Smooth muscle cell (in vitro differentiated cells): ENCODE results near the gene TFB1M. TPM values are rescaled to one million over a fixed set of nuclear protein-coding genes. Genes with fewer than 3 reads are reported as not detected.
A peak's percentile ranks its signal among the peaks of the same experiment; 100 is the strongest.

Experiments used
- DNase-seq: peaks from one replicate; lab custom pipeline; 2025; ENCODE audit not compliant: unreplicated experiment; lab: John Stamatoyannopoulos, UW
- H2AFZ ChIP-seq: fragments of 200-600 bp; sonication (generic); 2 replicates; pipeline ENCODE4 v1.6.0; 2016; ENCODE audit warnings: antibody characterized with exemption, low read depth, mild to moderate bottlenecking
- H3F3A ChIP-seq: fragments of 200-600 bp; sonication (generic); 2 replicates; pipeline ENCODE4 v1.6.0; 2017; ENCODE audit warnings: antibody characterized with exemption, low read depth
- H3K27ac ChIP-seq: fragments of 200-600 bp; sonication (generic); 2 replicates; pipeline ENCODE4 v1.5.1; 2016; ENCODE audit warnings: low read depth, mild to moderate bottlenecking
- H3K27me3 ChIP-seq: fragments of 200-600 bp; sonication (generic); 2 replicates; pipeline ENCODE4 v1.6.1; 2016; ENCODE audit warnings: low read depth, mild to moderate bottlenecking
- H3K36me3 ChIP-seq: fragments of 200-600 bp; sonication (generic); 2 replicates; pipeline ENCODE4 v1.5.1; 2016; ENCODE audit warnings: low read depth
- H3K4me1 ChIP-seq: fragments of 200-600 bp; sonication (generic); 2 replicates; pipeline ENCODE4 v1.5.1; 2016; ENCODE audit warnings: low read depth
- H3K4me2 ChIP-seq: fragments of 200-600 bp; sonication (generic); 2 replicates; pipeline ENCODE4 v1.6.0; 2016; ENCODE audit warnings: mild to moderate bottlenecking
- H3K4me3 ChIP-seq: fragments of 200-600 bp; sonication (generic); 2 replicates; pipeline ENCODE4 v1.5.1; 2016; ENCODE audit warnings: mild to moderate bottlenecking
- H3K79me2 ChIP-seq: fragments of 200-600 bp; sonication (generic); 2 replicates; pipeline ENCODE4 v1.6.0; 2016; ENCODE audit warnings: low read depth, mild to moderate bottlenecking
- H3K9ac ChIP-seq: fragments of 200-600 bp; sonication (generic); 2 replicates; pipeline ENCODE4 v1.6.0; 2016; ENCODE audit warnings: low read depth
- H3K9me3 ChIP-seq: fragments of 200-600 bp; sonication (generic); replicated peaks from 2 replicates; pipeline ENCODE4 v1.5.1; 2016; ENCODE audit warnings: low read depth
- H4K20me1 ChIP-seq: fragments of 200-600 bp; sonication (generic); 2 replicates; pipeline ENCODE4 v1.6.0; 2016; ENCODE audit warnings: low read depth
- WGBS: methylation state at CpG from one replicate; pipeline ENCODE4 v1.1.7; 2016; ENCODE audit warnings: low lambda C conversion rate; 5-methylcytosine and 5-hydroxymethylcytosine counted together
- polyA plus RNA-seq: library from polyadenylated mRNA; unstranded; fragments of >200 nt; fragmentation: Nextera tagmentation; extraction: Ambion mirVana; gene quantifications from 2 replicates; pipeline ENCODE4 v1.2.1, GENCODE V29; 2016
- total RNA-seq: library from RNA; depleted of rRNA; stranded (reverse); fragments of >200 nt; gene quantifications from 2 replicates; pipeline ENCODE4 v1.2.3, GENCODE V29; 2014
- TF ChIP-seq, protein P1 (sequence below): fragments of 200-600 bp; sonication (generic); IDR thresholded peaks from 2 replicates; pipeline ENCODE4 v1.5.1; 2017; ENCODE audit warnings: borderline replicate concordance, mild to moderate bottlenecking, antibody characterized with exemption; ENCODE audit not compliant: insufficient read depth, poor library complexity, severe bottlenecking

TFB1M gene
- total and polyA plus RNA-seq, 2 experiments from 2014 or later: 12.1 to 16.9 TPM

- Histone ChIP-seq H3K4me3 (no peak overlapping the region), H3K79me2 (no peaks in the 10 kb centered on the region), H3K36me3 (peaks cover 7% of the 10 kb centered on the region), H3K27me3 (no peaks in the 10 kb centered on the region), H3K4me2 (no peak overlapping the region), H3K27ac (peak overlapping the region; percentile 60), H3F3A (no peaks in the 10 kb centered on the region), H3K4me1 (peaks cover 4% of the 10 kb centered on the region), H2AFZ (no peak overlapping the region), H3K9ac (peak overlapping the region; percentile 14), H4K20me1 (no peaks in the 10 kb centered on the region), H3K9me3 (no peaks in the 10 kb centered on the region)
- no peak for DNase-seq
- TF ChIP-seq, protein P1, sequence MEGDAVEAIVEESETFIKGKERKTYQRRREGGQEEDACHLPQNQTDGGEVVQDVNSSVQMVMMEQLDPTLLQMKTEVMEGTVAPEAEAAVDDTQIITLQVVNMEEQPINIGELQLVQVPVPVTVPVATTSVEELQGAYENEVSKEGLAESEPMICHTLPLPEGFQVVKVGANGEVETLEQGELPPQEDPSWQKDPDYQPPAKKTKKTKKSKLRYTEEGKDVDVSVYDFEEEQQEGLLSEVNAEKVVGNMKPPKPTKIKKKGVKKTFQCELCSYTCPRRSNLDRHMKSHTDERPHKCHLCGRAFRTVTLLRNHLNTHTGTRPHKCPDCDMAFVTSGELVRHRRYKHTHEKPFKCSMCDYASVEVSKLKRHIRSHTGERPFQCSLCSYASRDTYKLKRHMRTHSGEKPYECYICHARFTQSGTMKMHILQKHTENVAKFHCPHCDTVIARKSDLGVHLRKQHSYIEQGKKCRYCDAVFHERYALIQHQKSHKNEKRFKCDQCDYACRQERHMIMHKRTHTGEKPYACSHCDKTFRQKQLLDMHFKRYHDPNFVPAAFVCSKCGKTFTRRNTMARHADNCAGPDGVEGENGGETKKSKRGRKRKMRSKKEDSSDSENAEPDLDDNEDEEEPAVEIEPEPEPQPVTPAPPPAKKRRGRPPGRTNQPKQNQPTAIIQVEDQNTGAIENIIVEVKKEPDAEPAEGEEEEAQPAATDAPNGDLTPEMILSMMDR: no peak
- 36% methylated on average over 1 of the region's 1 CpG for WGBS
Measured at GRCh38 chr6:155253337-155253736, 60.9 kb downstream of the TFB1M start.

DNA sequence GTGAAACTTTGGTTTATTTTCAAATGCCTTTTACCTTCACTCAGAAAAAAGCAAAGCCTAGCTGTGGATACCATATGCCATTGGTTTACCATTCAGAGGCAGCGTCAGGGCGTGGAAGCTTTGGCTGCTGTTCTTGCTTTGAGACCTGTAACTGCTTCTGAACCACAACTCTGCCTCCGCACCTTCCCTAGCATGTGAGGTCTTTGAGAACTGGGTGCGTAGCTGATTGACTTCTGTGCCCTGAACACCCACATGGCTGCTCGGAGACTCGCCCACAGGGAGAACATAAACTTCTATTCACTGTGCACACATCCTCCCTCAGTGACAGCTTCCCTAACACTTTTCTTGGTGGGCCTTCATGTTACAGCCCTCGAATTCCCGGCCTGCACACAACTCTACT lies 61.7 kb downstream of the TFB1M start:
- DNase-seq: no peak
- Histone ChIP-seq H3K27me3 (no peaks in the 10 kb centered on the region), H3K36me3 (peaks cover 7% of the 10 kb centered on the region), H3F3A (no peaks in the 10 kb centered on the region), H3K27ac (peak overlapping the region; percentile 60), H3K9me3 (no peaks in the 10 kb centered on the region), H3K79me2 (no peaks in the 10 kb centered on the region), H3K4me1 (peaks cover 4% of the 10 kb centered on the region), H3K4me2 (no peak overlapping the region), H2AFZ (no peak overlapping the region), H3K4me3 (no peak overlapping the region), H4K20me1 (no peaks in the 10 kb centered on the region), H3K9ac (peak overlapping the region; percentile 14)
- 95% methylated on average over 8 of the region's 8 CpGs for WGBS
- TF ChIP-seq, protein P1: no peak

DNA sequence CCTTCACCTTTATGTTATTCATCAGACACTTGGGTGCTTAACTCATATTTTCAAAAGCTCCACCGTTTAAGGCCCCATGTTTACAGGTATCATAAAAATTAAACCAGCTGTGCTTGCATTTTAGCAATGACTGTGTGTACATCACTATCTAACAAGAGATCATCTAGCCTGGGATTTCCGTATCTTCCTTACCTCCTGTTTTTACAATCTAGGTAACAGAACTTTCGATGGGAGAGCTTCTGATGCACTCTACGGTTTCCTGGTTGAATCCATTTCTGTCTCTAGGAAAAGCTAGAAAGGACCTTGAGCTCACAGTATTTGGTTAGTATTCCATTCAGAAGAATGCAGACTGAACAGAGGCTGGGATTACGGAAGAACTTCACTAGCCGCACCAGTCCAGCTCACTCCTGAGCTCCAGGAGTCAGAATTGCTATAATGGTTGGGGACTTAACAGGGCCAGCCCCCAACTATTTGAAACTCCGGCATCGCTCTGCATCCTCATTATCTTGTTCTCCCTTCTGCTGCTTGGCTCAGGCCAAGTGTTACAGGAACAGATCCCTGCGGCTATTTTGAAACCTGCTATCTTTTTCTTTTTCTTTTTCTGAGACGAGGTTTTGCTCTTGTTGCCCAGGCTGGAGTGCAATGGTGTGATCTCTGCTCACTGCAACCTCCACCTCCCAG lies 63.4 kb downstream of the TFB1M start:
- Histone ChIP-seq H3K79me2 (no peaks in the 10 kb centered on the region), H4K20me1 (no peaks in the 10 kb centered on the region), H3K36me3 (peaks cover 7% of the 10 kb centered on the region), H3K4me3 (no peak overlapping the region), H3K27me3 (no peaks in the 10 kb centered on the region), H3K4me2 (no peak overlapping the region), H3F3A (peaks cover 5% of the 10 kb centered on the region), H2AFZ (no peak overlapping the region), H3K4me1 (peaks cover 4% of the 10 kb centered on the region), H3K9me3 (no peaks in the 10 kb centered on the region), H3K9ac (no peak overlapping the region), H3K27ac (no peak overlapping the region)
- no peak for DNase-seq
- TF ChIP-seq, protein P1: no peak
- WGBS: 96% methylated on average over 10 of the region's 10 CpGs
